Activated naive CD8-positive, alpha-beta T cell treated with anti-CD3 and anti-CD28 coated beads, Interleukin-2, amount 50 U/mL, for 16 hours (primary cell): Measurements from ENCODE around the gene SCGB1C1.
"Not testable (repeated sequence)": the region's sequence is repeated elsewhere in the genome, so short reads cannot be mapped to it uniquely, and the experiment has no call there.

Experiments
- DNase-seq: peaks from one replicate; pipeline ENCODE4 v3.0.0-alpha.2; 2020; ENCODE audit warnings: low read depth, low spot score

Gene SCGB1C1

DNA sequence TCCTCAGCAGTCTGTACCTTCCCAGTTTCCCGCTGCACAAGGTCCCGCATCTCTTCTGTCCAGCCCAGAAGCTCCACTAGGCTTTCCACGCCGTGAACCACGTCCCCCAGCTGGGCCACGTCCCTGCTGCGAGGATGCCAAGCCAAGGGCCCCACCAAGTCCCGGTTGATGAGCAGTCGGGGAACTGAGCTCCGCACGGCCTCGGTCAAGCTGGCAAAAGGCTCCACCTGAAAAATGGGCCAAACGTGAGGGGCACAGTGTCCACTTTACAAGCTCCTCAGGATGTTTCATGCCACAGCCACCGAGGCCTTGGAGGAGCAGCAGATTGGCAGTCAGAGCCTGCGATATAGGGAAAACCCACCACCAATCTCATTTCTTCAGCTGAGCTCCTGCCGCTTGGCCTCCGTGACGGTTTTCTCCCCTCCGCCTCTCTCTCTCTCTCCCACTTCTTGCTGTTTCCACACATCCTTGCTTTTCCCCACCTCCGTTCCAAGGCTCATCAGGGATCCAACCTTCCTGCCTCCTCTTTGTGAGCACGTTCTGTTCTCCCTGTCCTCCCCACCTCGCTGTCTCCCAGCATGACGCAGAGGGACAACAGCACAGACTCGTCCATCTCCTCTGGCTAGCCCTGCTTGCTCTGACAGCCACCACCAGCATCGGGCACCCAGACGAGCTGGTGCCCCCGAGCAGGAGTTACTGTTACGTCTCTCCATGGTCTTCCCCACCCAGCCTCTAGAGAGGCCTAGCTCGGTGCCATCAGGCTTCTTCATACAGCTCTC, 26.1 kb downstream of the SCGB1C1 start:
- no peak for DNase-seq

DNA sequence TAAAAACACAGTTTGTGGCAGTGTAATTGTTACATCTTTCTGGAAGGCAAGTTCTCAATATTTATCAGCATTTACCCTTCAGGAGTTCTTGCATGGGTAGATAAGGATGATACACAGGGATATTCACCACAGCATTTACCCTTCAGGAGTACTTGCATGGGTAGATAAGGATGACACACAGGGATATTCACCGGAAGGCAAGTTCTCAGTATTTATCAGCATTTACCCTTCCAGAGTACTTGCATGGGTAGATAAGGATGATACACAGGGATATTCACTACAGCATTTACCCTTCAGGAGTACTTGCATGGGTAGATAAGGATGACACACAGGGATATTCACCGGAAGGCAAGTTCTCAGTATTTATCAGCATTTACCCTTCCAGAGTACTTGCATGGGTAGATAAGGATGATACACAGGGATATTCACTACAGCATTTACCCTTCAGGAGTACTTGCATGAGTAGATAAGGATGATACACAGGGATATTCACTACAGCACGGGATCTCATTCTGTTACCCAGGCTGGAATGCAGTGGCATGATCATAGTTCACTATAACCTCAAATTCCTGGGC, 27.9 kb downstream of the SCGB1C1 start:
- DNase-seq = not testable (repeated sequence)

DNA sequence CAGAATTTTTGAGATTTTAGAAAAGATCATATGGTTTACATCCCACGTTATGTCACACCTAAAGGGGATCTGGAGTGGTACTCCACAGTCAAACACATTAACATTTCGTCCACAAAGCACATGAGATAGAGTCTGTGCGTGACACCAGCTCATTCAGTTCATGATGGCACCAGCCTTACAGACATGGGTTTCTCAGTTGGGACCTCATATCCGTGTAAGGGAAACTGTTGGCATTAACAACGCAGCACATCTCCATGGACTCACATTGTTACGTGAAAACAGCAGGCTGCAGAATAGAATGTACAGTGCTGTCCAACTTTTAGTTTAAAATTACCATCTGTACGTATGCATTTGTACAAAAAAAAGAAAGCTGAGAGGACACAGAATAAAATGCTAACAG, 28.7 kb downstream of the SCGB1C1 start:
- no peak for DNase-seq

DNA sequence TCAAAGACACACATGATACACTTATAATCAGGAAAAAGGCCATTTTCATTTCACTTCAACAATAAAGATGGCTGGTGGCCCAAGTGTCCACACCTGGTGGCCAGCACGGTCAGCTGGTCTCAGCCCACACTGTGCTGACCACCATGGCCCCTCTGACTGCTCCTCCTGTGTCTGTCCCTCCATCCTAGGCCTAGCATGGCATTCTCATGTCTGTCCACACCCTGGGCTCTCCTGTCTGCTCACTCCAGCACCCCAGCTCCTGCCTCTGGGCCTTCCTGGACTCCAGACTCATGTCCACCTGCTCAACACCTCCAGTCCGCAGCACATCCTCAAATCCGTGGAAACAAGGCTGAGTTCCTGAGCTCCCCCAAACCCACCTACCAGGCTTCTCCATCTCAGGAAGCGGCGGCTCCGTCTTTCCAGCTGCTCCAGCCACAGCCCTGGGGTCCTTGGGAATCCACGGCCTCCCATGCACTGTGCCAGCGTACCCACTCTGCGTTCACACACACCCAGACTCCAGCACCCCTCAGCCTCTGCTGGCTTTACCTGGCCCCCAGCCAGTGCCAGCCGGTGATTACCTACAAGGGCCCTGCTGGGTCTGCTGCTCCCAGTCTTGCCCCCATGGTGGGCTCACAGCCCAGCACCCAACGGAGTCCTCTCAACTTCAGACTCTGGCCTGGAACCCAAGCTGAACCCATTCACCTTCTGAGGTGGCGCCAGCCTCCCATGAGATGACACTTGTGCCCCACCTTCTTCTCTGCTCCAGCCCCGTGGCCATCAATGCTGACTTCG, 29.3 kb downstream of the SCGB1C1 start:
- DNase-seq = no peak

DNA sequence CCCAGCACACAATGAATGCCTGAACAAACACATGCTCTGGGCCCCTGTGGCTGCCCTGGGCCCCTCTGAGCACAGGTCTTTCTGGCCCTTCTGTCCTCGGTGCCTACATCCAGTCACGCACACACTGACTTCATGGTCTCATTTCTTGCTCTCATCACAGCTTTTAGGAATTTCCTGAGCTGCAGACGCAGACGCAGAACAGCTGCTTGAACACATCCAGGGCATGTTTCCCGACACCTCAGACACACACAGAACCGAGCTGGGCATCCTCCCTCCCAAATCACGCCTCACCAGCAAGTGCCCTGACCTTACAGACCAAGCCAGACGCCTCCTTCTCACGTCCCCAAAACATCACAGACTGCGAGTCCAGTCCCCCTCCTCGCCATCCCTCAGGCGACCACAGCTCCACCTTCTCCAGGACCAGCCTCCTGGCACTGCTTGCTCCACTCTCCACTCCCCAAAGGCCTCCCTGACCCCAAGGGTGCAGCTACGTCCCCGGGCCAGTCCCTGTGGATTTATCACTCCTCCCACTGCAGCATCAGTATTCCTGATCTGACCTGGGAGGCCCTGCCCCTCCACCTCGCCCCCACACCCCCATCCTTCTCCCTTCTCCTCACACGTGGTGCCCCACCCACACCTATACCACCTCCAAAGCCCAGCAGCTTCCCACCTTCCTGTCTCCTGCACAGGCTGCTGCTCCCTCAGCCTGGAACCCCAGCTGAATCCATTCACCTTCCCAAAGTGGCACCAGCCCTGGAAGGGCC, 30.3 kb downstream of the SCGB1C1 start:
- DNase-seq = no peak

DNA sequence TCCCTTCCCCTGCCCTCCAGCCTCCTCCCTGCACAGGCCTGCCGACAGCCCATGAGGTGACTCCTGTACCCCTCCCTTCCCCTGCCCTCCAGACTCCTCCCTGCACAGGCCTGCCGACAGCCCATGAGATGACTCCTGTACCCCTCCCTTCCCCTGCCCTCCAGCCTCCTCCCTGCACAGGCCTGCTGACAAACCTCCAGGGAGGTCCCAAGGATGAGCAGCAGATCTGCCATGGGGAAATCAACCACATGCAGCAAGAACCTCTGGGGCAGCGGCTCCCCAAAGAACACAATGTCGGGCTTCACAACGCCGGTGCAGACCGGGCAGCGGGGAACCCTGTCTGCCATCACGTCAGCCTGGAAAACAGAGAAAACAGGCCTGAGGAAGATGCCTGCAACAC, 31.0 kb downstream of the SCGB1C1 start:
- DNase-seq = no peak

DNA sequence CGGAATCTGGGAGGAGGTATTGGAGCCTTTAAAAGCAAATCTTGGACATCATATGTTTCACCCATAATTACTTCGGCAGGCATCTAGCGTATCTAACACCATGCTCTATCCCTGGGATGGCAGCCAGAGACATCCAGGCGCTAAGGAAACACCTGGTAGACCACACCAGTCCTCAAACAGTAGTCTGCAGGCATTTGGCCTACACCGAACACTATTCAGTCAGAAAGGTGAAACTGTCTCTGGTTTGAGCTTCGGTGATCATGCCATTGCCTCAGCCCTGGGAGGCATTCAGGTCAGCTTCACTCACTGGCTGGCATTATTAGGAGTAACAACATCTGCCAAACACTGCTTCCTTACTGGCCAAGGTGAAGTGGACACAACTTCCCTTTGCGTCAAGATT, 31.5 kb downstream of the SCGB1C1 start:
- no peak for DNase-seq

DNA sequence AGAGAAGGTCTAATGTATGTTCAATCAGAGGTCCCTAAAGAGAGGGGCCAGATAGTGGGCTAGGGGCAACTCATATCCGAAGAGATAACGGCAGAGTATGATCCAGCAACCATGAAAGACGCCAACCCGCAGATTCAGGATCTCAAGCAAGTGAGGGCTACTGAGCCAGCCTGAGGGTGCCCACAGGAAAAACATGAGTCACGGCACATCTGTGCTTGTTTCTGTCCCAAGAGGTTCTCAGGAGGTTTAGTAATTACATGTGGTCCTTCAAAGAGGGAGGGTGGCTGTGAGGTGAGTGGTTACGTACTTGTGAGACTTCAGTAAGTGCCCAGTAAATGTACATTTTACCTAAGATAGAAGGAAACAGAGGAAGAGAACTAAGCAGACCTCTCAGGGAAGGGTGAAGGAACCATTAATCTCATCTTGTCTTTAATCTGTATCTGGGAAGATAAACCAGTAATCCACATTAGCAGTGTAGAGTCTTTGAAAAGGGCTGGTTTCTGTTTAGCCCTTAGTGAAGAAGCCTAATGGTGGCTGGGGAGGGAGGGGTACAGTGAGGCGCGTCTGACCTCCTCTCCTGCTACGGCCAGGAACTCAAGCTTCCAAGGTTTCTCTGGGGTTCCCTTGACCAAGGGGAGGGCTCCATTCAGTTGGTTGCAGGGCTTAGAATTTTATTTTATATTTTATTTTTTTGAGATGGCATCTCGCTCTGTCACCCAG, 33.0 kb downstream of the SCGB1C1 start:
- DNase-seq = no peak

DNA sequence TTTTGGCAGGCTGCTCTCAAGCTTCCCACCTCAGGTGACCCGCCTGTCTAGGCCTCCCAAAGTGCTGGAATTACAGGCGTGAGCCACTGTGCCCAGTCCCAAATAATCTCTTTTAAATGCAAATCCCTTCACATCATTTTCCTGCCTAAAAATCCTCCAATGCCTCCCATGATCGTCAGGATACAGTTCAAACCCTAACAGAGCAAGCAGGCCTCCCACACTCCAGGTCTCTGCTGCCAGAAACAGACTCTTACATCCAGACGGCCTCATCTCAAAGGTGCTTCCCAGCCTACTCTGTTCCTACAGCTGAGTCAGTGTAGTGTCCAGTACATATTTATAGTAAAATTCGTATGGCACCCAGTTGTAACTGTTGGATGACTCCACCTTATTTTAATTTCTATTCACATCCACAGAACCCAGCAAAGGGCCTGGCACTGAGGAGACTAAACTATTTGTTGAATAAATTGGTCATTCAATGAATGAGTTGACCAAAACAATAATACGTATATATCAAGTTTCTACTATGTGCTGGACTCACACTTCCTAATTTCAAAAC, 35.0 kb downstream of the SCGB1C1 start:
- DNase-seq = no peak

DNA sequence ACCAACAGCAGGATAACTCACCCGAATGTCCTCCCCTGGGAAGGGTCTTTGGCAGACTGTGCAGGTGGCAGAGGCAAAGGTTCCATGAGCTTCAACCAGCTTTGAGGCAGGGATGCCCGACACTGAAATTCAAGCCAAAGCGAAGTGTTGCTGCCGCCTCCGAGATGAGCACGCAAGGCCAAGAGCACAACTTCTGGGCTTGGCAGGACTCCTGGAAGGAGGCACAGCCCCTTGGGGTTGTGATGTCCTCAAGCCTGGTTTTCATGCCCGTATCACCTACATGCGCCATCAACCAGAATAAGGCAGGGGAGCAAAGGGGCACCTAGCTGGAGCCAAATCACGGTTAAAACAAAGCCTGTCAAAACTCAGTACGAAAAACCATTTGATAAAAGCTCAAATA, 37.6 kb downstream of the SCGB1C1 start:
- no peak for DNase-seq

DNA sequence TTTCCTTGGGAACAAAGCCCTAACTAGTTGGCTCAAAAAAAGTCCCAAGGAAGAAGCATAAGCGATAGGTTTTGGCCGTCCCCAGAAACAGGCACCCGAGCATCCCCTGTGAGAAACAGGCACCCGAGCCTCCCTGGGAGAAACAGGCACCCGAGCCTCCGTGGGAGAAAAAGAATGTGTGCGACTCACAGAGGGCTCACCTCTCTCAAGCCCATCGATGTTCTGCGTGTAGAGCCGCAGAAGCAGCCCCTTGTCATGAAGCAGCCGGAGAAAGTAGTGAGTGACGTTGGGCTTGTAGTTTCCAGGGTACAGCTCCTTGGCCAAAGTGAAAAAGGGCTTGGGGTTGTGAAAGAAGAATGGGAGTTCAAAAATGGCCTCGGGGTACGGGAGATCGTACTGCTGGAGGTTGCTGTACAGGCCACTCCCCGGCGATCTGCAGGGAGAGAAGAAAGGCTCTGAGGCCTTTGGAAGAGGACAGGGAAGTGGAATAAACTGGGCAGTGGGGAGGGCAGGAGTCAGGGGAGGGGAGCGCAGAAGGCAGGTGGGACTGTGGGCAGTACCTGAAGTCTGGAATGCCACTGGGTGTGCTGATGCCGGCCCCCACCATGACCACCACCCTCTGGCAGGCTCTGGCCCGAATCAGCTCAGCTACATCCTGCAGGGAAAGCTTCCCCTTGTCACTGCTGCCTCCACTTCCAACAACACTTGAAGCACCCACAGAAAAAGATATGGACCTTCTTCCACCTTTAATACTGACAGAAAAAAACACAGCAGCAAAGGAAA, 40.1 kb downstream of the SCGB1C1 start:
- no peak for DNase-seq

DNA sequence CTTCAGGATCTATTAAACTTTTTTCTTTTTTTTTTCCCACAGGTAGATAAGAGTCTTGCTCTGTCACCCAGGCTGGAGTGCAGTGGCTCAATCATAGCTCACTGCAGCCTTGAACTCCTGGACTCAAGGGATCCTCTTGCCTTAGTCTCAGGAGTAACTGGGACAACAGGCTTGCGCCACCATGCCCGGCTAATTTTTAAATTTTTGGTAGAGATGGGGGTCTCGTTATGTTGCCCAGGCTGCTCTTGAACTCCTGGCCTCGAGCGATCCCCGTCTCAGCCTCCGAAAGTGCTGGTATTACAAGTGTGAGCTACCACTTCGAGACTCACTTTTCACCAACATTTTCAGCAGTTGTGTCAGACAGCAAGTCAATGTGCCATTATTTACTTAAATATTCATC, 42.3 kb downstream of the SCGB1C1 start:
- no peak for DNase-seq

DNA sequence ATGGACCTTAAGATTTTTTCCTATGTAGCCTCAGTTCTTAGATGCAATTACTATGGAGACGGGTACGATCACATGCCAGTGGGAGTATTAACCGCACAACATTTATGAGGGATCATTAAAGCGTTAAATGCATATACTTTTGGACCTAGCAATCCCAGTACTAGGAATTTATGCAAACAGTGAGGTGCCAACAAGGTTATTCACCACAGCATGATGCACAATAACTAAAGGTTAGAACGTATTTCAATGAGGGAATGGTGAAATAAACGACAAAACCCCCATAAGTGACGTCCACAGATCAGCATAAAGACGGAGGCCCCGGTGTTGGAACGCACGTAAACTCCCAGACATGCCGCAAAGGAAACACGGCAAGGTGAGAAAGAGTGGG, 42.7 kb downstream of the SCGB1C1 start:
- DNase-seq = peak; percentile 64

DNA sequence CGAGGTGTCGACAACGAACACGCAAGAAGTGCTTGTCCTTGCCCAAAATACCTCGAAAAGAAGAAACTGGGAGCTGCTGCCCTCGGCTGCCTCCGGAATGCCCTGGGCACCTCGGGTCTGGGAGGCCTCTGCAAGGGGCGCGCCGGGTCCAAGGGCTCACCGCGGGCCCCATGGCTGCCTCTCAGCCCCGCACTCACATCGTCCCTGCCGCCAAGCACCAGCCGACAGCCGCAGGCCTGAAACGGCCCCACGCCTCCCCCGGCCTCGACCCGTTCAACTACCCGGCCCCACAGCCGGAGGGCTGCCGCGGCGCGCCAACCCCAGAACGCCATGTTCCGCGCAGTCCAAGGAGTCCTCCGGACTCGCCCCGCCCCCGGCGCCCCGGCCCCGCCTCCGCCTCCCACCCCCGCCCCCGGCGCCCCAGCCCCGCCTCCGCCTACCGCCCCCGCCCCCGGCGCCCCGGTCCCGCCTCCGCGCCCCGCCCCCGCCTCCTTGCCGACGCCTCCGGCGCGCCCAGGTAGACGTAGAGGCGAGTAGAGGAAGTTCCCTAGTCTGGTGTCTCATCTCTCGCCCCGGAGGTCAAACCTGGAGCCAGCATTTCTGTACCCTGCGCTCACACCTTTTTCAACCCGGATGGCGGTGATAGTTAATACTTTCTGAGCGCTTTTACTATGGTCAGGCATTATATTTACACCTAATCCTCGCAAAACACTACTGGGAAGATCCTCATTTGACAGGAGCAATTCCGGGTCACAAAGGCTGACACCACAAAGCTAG, 43.3 kb downstream of the SCGB1C1 start, which contains the start of gene SIRT3:
Gene SIRT3 (minus strand): TSS at position 346 of the 777 bp plus-strand sequence. CDS start 14 bp downstream, at position 332.
- DNase-seq = peak; percentile 38

DNA sequence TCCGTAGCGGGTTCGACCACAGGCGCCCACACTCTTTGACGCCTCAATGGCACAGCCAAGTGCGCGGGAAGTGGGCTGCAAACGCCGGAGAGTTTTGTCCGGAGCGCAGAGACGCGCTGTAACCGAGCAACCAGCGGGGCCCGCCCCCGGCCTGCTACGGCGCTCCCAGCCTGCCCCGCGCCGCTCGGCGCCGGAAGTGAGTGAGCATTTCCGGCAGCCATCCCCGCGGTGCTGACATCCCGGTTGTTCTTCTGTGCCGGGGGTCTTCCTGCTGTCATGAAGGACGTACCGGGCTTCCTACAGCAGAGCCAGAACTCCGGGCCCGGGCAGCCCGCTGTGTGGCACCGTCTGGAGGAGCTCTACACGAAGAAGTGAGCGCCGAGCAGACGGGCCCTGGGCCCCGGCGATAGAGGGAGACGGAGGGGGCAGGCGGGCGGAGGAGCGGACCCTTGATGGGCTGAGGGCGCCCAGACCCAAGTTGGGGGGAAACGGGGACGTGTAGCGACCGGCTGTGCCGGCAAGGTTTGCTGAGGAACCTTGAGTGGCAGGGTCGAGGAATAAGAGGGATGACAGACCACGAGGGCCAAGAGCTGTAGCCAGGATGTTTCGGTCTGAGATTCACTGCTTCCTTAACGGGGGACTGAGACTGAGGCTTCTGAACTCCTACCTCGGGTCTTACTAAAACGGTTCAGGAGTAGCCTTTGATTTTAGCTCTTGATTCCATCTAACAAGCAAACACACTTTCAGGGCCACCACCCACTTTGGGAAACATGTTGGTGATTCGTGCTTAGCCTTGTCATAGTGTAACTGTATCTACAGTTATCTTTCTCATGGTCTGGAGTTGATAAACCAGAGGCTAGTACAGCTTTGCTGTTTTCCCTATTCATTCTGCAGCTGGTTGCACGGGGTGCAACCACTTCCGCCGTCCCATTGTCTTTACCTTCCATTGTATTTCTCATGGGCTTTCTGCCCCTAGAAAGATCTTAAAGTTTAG, 44.2 kb downstream of the SCGB1C1 start, which contains the start of gene PSMD13:
Gene PSMD13 (plus strand): TSS at position 203 of the 994 bp plus-strand sequence. CDS start 74 bp downstream, at position 277.
- DNase-seq = peak; percentile 80

DNA sequence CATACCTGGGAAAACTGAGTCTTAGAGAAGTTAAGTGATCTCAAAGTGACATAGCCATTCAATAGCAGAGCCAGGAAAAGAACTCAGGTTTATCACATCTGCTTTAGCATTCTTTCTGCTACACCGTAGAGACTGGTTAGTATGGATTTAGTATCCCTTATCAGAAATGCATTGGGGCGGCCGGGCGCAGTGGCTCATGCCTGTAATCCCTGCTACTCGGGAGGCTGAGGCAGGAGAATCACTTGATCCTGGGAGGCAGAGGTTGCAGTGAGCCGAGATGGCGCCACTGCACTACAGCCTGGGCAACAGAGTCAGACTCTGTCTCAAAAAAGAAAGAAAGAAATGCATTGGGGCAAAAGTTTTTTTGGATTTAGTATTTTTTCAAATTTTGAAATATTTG, 45.5 kb downstream of the SCGB1C1 start:
- DNase-seq = not testable (repeated sequence)

DNA sequence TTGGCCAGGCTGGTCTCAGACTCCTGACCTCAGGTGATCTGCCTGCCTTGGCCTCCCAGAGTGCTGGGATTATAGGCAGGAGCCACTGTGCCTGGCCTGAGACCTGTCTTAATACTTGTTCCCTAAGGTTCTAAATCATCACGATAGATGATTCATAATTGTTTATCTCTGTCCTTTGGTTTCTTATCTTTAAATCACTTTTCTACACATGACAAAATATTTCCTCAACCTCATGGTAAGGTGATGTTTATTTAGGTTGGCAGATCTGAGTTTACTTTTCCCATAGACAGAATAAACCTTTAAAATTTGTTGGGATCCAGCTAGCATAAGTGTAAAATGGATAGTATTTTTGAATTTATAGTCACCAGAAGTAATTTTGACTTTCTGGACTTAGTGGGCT, 47.4 kb downstream of the SCGB1C1 start:
- no peak for DNase-seq

DNA sequence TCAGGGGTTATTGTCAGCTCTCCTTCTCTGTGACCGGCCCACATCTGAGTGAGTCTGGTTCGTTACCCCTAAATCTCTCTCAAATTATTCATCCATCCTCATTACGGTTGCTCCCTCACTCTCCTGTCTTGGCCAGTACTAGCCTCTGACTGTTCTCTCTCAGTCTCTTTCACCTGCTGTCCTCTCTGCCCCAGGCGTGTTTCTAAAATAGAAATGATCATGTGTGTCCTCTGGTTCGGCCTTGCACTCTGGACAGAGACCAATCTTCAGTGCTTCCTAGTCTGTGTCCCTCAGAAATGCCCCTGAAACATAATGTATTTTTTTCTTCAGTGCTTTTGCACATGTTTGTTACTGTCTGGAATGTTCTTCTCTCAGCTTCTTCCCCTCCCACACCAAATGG, 48.8 kb downstream of the SCGB1C1 start:
- DNase-seq = no peak
